SK-N-MC (cell line): ENCODE measurements around the gene PPA2.

ENCODE experiments used
- EZH2 ChIP-seq: fragments of 200-600 bp; sonication (generic); IDR thresholded peaks from one replicate; pipeline ENCODE4 v1.6.1; 2017; ENCODE audit warnings: antibody characterized with exemption
- FOXP2 ChIP-seq: optimal IDR thresholded peaks from 2 replicates; pipeline ENCODE3; 2011; ENCODE audit warnings: mild to moderate bottlenecking, moderate library complexity; ENCODE audit not compliant: insufficient read depth; ENCODE audit errors: extremely low read length, control extremely low read depth
- POLR2AphosphoS5 ChIP-seq: IDR thresholded peaks from 2 replicates; pipeline ENCODE4 v1.6.1; 2012; ENCODE audit warnings: mild to moderate bottlenecking, low read depth, low read length, borderline replicate concordance

DNA sequence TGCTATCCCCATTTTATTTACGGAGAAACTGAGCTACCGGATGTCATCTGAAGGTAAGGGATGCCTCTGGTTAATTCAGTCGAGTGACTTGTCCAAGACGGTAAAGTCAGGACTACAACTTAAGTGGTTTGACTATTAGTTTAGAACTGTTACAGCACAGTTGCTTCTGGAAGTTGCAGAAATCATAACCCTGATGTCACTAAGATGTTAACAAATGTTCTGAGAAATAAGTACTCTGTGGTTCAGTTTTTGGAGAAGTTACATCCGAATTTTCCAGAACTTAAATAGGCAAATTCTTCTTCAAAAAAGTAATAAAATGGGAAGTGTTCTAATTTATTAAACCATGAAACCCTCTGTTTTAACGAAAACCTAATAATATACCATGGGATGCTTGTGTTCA, 3.1 kb downstream of the PPA2 start:
- no peak for TF ChIP-seq EZH2
- TF ChIP-seq POLR2AphosphoS5: no peak
- TF ChIP-seq FOXP2: no peak
